SK-N-MC (cell line): ENCODE data around the gene UNC13B.

Experiments
- DNase-seq: peaks from one replicate; pipeline ENCODE4 v3.0.0-alpha.2; 2011; ENCODE audit warnings: low read depth, low spot score
- H3K27ac ChIP-seq: fragments of 200-600 bp; sonication (generic); 2 replicates; pipeline ENCODE4 v1.5.1; 2016; ENCODE audit warnings: mixed run types
- H3K36me3 ChIP-seq: fragments of 200-600 bp; sonication (generic); 2 replicates; pipeline ENCODE4 v1.6.1; 2017; ENCODE audit warnings: antibody characterized with exemption, low read length, mixed read lengths; ENCODE audit not compliant: insufficient read depth
- H3K4me3 ChIP-seq: fragments of 200-600 bp; sonication (generic); 2 replicates; pipeline ENCODE4 v1.5.1; 2016
- H3K9ac ChIP-seq: fragments of 200-600 bp; sonication (generic); 2 replicates; pipeline ENCODE4 v1.8.0; 2017; ENCODE audit warnings: mixed run types, mixed read lengths; ENCODE audit not compliant: insufficient read length
- H3K9me3 ChIP-seq: fragments of 200-600 bp; sonication (generic); 2 replicates; pipeline ENCODE4 v1.6.1; 2017; ENCODE audit warnings: low read depth, mild to moderate bottlenecking, antibody characterized with exemption, low read length, moderate library complexity, mixed read lengths
- EZH2 ChIP-seq: fragments of 200-600 bp; sonication (generic); IDR thresholded peaks from one replicate; pipeline ENCODE4 v1.6.1; 2017; ENCODE audit warnings: antibody characterized with exemption
- FOXP2 ChIP-seq: optimal IDR thresholded peaks from 2 replicates; pipeline ENCODE3; 2011; ENCODE audit warnings: mild to moderate bottlenecking, moderate library complexity; ENCODE audit not compliant: insufficient read depth; ENCODE audit errors: extremely low read length, control extremely low read depth
- POLR2AphosphoS5 ChIP-seq: IDR thresholded peaks from 2 replicates; pipeline ENCODE4 v1.6.1; 2012; ENCODE audit warnings: mild to moderate bottlenecking, low read depth, low read length, borderline replicate concordance

UNC13B gene

DNA sequence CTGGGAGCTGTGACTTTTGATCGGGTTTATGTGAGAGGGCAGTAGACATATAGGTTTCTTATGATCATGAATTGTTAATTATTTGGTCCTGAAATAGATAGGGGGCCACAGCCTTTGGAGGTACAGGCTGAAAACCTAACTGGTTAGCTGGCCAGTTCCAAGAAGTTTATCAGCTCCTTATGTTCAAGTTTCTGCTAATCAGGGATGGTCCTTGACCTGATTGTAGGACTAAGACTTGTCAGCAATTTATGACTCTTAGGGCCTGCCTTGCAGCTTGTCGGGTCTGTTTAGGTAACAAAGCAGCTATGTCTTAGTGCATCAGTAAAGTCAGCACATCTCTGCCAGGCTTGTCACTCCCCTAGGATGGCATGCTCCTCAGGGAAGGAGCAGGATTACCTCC lies 176.3 kb downstream of the UNC13B start:
- Histone ChIP-seq H3K36me3 (no peaks in the 10 kb centered on the region), H3K27ac (no peak overlapping the region), H3K9ac (no peak overlapping the region), H3K4me3 (no peak overlapping the region), H3K9me3 (no peaks in the 10 kb centered on the region)
- TF ChIP-seq FOXP2 (no peak), POLR2AphosphoS5 (no peak), EZH2 (no peak)
- no peak for DNase-seq

DNA sequence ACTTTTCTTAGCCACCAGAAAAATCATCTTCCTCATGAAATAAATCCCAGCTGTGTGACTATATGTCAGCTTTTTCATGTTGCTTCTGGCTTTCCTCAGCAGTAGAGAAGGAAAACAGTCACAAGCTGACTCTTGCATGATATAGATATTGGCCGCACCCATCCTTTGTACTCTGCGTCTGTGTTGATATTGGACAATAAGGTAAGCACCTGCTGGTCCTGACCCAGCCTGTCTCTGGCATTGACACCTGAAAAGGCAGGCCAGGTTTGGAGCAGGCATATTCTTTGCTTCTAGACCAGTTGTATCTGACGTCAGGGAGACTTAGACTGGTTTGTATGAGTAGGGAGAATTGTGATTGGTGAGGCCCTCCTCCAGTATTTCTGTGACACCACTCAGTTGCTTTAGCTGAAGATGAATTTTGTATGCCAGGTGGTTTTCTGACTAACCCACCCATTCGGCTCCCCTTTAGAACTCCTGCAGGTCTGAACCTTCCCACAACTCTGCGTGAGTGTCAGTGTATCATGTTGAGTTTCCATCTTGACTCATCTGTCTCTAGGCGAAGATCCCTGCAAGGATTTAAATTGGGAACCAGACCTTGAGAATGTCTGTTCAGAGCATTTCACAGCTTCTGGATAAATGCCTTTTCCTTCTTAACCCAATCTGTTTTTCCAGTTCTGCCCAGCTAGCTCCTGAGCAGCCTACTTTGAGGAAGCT lies 176.9 kb downstream of the UNC13B start:
- TF ChIP-seq FOXP2: no peak
- TF ChIP-seq EZH2: no peak
- no peak for TF ChIP-seq POLR2AphosphoS5
- Histone ChIP-seq H3K9me3 (no peaks in the 10 kb centered on the region), H3K36me3 (no peaks in the 10 kb centered on the region), H3K9ac (no peak overlapping the region), H3K4me3 (no peak overlapping the region), H3K27ac (no peak overlapping the region)
- no peak for DNase-seq

DNA sequence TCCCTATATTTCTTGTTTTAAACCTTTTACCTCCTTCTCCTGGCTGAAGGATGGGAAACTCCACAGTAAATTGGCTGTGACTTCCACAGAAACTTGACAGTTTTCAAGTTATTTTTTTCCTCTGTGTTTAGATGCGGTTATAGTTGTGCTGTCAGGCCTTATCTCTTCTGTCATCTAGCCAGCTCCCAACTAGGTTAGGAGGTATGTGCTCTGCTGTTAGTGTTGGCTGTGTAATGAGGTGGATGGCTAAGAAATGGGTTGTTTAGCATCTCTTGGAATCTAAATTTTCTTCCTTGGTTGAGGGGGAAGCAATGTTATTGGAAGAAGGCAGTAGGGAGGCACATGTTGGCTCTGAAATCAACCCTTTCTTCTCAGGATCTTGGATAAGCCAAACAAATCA lies 178.2 kb downstream of the UNC13B start:
- Histone ChIP-seq H3K9me3 (no peaks in the 10 kb centered on the region), H3K36me3 (no peaks in the 10 kb centered on the region), H3K4me3 (no peak overlapping the region), H3K9ac (no peak overlapping the region), H3K27ac (no peak overlapping the region)
- no peak for DNase-seq
- TF ChIP-seq FOXP2 (no peak), EZH2 (no peak), POLR2AphosphoS5 (no peak)

DNA sequence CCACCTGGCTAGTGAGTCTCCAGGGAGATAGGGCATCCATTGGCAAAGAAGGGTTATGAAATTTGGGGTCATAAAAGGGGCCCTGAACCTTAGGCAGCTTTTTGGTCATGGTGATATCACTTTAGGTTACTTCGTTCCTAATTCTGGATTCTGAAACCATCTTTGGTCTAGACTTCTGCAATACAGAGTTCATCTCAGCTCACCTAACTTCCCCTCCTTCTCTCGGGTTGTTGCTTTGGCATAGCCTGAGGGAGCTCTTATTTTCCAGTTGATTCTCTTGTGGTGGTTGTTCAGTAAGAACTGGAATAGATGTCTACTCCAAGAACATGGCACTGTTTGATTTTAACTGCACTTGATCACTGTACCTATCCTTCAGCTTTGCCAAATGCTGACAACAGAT lies 179.2 kb downstream of the UNC13B start:
- Histone ChIP-seq H3K36me3 (no peaks in the 10 kb centered on the region), H3K27ac (no peak overlapping the region), H3K4me3 (peak overlapping the region; percentile 53), H3K9ac (peak overlapping the region; percentile 3), H3K9me3 (no peaks in the 10 kb centered on the region)
- no peak for TF ChIP-seq EZH2
- no peak for DNase-seq

DNA sequence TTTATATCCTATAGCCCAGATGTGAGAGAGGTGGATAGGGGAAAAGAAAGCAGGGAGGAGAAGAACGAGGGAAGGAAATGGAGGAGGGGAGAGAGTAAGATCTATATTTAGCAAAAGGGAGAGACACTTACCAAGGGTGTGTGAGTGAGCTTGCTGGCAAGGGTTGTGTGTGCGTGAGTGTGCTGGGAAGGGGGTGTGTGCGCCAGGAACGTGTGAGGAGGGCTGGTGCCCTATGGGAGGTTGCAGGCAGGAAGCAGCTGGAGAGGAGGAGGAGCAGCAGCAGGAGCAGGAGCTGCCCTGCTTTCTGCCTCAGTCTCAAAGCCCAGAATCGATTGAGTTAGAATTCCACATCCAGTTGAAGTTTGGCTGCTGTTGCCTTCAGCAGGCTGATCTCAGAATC lies 179.8 kb downstream of the UNC13B start:
- Histone ChIP-seq H3K9ac (peak overlapping the region; percentile 3), H3K27ac (no peak overlapping the region), H3K36me3 (no peaks in the 10 kb centered on the region), H3K4me3 (peak overlapping the region; percentile 53), H3K9me3 (no peaks in the 10 kb centered on the region)
- no peak for TF ChIP-seq POLR2AphosphoS5
- TF ChIP-seq EZH2: no peak
- no peak for TF ChIP-seq FOXP2
- DNase-seq: no peak

DNA sequence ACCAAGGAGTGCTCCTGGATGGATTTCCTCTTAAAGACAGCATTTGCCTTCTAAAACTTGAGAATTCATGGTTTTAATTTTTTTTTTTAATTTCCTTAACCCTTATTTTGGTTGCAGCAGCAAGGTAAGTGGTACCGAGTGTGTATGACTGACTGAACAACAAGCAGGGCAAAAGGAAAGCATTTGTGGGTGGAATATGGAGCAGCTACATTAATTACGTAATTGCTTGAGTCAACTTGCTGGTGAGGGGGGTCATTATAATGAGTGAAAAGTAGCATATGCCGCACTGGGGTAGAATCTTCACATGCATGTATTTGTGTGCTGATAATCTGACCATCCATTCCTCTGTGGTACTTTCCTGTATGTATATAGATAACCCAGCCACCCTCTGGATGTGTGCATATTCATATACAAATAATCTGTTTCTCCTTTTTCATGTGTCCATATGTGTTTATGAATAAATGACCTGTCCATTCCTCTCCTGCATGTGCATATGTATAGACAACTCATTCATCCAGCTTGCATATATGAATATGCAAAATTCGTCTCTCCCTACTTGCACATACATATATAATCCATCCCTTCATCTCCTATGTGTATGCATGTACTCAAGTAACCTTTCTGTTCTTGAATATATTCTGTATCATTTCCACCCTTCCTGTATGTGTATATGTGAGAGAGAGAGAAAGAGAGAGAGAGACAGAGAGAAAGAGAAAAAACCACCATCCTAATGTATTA lies 180.6 kb downstream of the UNC13B start:
- no peak for TF ChIP-seq EZH2
- TF ChIP-seq POLR2AphosphoS5: no peak
- no peak for TF ChIP-seq FOXP2
- H3K4me3 ChIP-seq: peak overlapping the region; percentile 53; the same call in 1 of the 2 replicates
- H3K9me3 ChIP-seq: no peaks in the 10 kb centered on the region
- H3K36me3 ChIP-seq: no peaks in the 10 kb centered on the region
- H3K27ac ChIP-seq: no peak overlapping the region
- no peak for DNase-seq
- H3K9ac ChIP-seq: no peak overlapping the region

DNA sequence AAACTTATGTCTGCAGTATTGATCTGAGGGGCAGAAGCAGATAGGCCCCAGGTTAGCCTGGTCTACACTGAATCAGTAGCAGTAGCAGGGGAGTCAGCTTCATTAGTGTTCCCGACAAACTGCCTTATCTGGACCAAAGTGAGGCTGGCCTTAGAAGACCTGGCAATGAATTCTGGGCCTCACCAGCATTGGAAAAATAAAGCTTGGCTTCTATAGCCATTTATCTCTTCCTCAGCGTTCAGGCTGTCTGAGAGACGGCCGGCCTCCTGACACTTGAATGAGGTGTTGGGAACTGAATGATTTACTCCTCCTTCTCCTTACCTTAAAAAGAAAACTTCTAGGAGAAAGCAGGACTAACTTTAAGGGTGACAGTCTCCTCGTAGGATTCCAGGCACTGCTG lies 186.3 kb downstream of the UNC13B start:
- H3K4me3 ChIP-seq: no peak overlapping the region
- no peaks in the 10 kb centered on the region for H3K36me3 ChIP-seq
- TF ChIP-seq FOXP2 (no peak), EZH2 (no peak), POLR2AphosphoS5 (no peak)
- DNase-seq: no peak
- H3K27ac ChIP-seq: no peak overlapping the region
- H3K9me3 ChIP-seq: no peaks in the 10 kb centered on the region
- no peak overlapping the region for H3K9ac ChIP-seq

DNA sequence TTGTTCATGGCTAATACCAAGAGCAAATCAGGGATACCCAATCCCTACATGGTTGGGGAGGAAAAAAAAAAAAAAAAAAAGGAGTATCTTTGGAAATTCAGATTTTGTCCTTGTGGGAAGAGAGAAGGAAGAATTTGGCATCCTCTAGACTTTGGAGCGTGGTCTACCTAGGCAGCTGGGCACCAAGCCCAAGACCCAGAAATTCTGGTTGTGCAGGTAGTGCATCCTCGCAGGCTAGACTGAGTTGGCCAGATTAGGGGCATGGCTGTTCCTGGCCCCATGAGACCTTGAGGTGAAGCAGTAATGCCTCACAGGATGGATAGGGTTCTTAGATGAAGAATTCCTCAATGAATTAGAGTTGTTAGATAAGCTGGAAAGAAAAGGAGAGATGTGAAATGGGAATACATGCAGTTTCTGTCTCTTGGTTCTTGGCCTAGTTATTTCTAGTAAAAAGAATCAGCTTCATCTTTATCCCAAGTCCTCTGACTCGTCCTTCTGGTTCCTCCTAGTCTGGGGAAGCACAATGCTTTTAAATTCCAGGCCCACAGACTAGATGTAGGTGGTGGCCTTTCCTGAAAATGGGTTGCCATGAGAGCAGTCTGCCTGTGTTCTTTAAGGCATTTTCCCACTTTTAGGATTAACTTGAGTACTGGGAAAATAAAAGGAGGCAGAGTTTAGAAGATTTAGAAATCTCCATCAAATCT lies 187.6 kb downstream of the UNC13B start:
- no peak overlapping the region for H3K27ac ChIP-seq
- no peak for DNase-seq
- TF ChIP-seq POLR2AphosphoS5 (no peak), FOXP2 (no peak), EZH2 (no peak)

DNA sequence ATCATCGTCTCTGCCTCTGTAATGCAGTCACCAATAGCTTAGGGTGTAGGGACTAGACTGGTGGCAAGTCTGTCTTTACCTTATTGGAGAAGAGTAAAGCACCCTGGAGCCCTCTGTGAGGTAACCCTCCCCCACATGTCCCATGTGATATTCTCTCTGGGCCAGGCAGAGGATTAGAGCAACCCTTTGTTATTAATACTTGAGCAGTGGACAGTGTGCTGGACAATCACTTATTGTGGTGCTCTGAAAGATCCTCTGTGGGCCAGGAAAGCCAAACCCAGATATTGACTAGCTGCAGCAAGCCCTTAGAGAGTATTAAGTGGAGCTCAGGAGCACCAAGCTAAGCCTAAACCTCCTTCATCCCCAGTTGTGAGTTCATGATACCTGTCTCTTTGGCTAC lies 188.4 kb downstream of the UNC13B start:
- H3K9ac ChIP-seq: no peak overlapping the region
- H3K36me3 ChIP-seq: no peaks in the 10 kb centered on the region
- no peak overlapping the region for H3K4me3 ChIP-seq
- no peaks in the 10 kb centered on the region for H3K9me3 ChIP-seq
- no peak overlapping the region for H3K27ac ChIP-seq
- DNase-seq: no peak
- TF ChIP-seq FOXP2 (no peak), EZH2 (no peak), POLR2AphosphoS5 (no peak)

More for the DNA sequence above, 187.6 kb downstream of the UNC13B start:
- Histone ChIP-seq H3K9ac (no peak overlapping the region), H3K36me3 (no peaks in the 10 kb centered on the region), H3K9me3 (no peaks in the 10 kb centered on the region), H3K4me3 (no peak overlapping the region)
